CD4-positive, CD25-positive, alpha-beta regulatory T cell (primary cell): ENCODE results near the gene PGA5. TPM values are rescaled to one million over a fixed set of nuclear protein-coding genes. Genes with fewer than 3 reads are reported as not detected.

Experiments used
- ATAC-seq, 2 donors: fragments of 150-1000 bp; cut with Tn5 transposase; one replicate each; pipeline ENCODE4 v1.10.0; 2021; ENCODE audit warnings: low read depth in 2 of 2, moderate number of reproducible peaks in 2 of 2, moderate library complexity in 1 of 2
- DNase-seq, 3 donors: peaks; one replicate each; pipeline versions ENCODE4 v3.0.0 to v3.0.0-alpha.2; 2012 to 2022; ENCODE audit warnings: mixed read lengths in 1 of 3
- H3K27ac ChIP-seq: one replicate; pipeline ENCODE4 v1.7.0; 2013; ENCODE audit warnings: mild to moderate bottlenecking, low read length; ENCODE audit not compliant: insufficient read depth, poor library complexity, severe bottlenecking
- H3K27me3 ChIP-seq: one replicate; pipeline ENCODE4 v1.7.0; 2013; ENCODE audit warnings: low read length; ENCODE audit not compliant: control insufficient read depth, insufficient read depth
- H3K36me3 ChIP-seq: one replicate; pipeline ENCODE4 v1.7.0; 2013; ENCODE audit warnings: mild to moderate bottlenecking, low read length, moderate library complexity; ENCODE audit not compliant: control insufficient read depth, insufficient read depth
- H3K4me1 ChIP-seq: 2 replicates; pipeline ENCODE4 v1.7.0; 2013; ENCODE audit warnings: mild to moderate bottlenecking, low read length; ENCODE audit not compliant: insufficient read depth, control insufficient read depth, poor library complexity, severe bottlenecking
- H3K4me3 ChIP-seq: one replicate; pipeline ENCODE4 v1.7.0; 2013; ENCODE audit warnings: low read depth, mild to moderate bottlenecking, low read length, moderate library complexity
- H3K9me3 ChIP-seq, 2 experiments: 1 replicate in 1 of 2; 2 replicates in 1 of 2; pipeline ENCODE4 v1.7.0; 2013; ENCODE audit warnings: low read length in 2 of 2, mild to moderate bottlenecking in 1 of 2, moderate library complexity in 1 of 2; ENCODE audit not compliant: control insufficient read depth in 2 of 2
- H3K27ac Mint-ChIP-seq, 3 donors: one replicate each; pipeline ENCODE4 v1.8.0; 2020 to 2022; ENCODE audit warnings: mild to moderate bottlenecking in 3 of 3, mixed read lengths in 3 of 3, moderate library complexity in 2 of 3
- H3K27me3 Mint-ChIP-seq: one replicate; pipeline ENCODE4 v1.8.0; 2022; ENCODE audit warnings: mild to moderate bottlenecking, mixed read lengths
- H3K36me3 Mint-ChIP-seq: one replicate; pipeline ENCODE4 v1.8.0; 2020; ENCODE audit warnings: mixed read lengths
- H3K4me1 Mint-ChIP-seq, 4 donors: one replicate each; pipeline ENCODE4 v1.8.0; 2020 to 2022; ENCODE audit warnings: mixed read lengths in 4 of 4, mild to moderate bottlenecking in 1 of 4
- H3K4me3 Mint-ChIP-seq, 4 donors: one replicate each; pipeline ENCODE4 v1.8.0; 2020 to 2022; ENCODE audit warnings: mild to moderate bottlenecking in 4 of 4, mixed read lengths in 4 of 4, moderate library complexity in 3 of 4
- H3K9me3 Mint-ChIP-seq, 7 donors: one replicate each; pipeline ENCODE4 v1.8.0; 2020 to 2022; ENCODE audit warnings: mixed read lengths in 7 of 7, mild to moderate bottlenecking in 3 of 7, moderate library complexity in 2 of 7
- polyA plus RNA-seq, 4 donors: library from polyadenylated mRNA; unstranded; fragments of 300-500 nt; fragmentation: Illumina TruSeq; gene quantifications; one replicate each; pipeline ENCODE4 v1.2.3, GENCODE V29; 2021
- total RNA-seq: library from RNA; stranded (reverse); gene quantifications from one replicate; pipeline ENCODE4 v1.2.3, GENCODE V29; 2022

Gene PGA5
- total and polyA plus RNA-seq, 5 donors from 2014 or later = not detected

DNA sequence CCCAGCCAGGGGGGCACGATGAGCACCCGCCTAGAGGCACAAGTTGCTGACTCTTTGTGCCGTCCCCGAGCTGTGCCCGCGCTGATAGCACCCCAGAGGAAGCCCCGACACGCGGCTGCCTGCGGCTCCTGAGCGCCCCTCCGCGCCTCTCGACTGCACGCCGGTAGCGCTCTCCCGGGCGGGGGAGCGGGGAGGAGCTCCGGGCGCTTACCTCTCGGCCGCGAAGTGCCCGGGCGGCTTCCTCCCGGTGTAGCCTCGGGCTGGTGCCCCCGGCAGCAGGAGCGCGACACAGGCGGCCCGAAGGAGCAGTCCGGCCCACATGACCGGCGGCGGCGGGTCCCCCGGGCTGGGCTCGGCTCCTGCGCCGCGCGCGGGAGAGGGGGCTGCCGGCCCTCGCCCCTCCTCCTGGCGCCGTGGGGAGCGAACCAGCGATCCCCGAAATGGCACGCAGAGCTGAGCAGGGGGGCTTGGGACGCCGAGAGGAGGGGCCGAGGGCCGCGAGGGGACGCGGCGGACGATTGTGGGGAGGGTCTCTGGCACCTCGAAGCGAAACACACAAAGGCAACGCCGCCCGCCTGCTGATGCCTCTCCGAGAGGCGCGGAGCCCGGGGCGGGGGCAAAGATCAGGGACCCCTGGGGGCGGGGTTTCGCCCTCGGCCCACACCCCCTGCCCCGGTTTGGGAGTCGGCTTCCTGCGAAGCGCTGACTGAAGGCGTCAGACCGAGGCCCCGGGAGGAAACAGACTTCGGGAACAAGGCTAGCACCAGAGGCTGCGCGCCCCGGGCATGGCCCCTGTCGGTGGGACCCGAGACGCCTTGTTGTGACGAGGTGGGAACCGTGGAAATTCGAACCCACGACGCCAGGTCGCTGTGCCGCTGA, 54.0 kb downstream of the PGA5 start, which contains the start of gene VWCE:
TSS of gene VWCE (minus strand) at position 600 of the 879 bp plus-strand sequence. CDS start at position 321, 279 bp downstream.
- Histone ChIP-seq H3K36me3 (peaks cover 16% of the 10 kb centered on the region), H3K27ac (no peak within 1 kb of the TSS), H3K4me3 (no peak within 1 kb of the TSS), H3K27me3 (no peaks in the 10 kb centered on the region), H3K4me1 (peaks cover 23% of the 10 kb centered on the region), H3K9me3 (no peaks in the 10 kb centered on the region)
- Mint-ChIP-seq H3K27me3 (peaks cover 46% of the 10 kb centered on the region), H3K36me3 (peaks cover 18% of the 10 kb centered on the region), H3K4me3 (peak within 1 kb of the TSS; percentile 47 to 81 (median 65)), H3K4me1 (peaks cover 0 to 20% (median 12%) of the 10 kb centered on the region in 4 donors), H3K9me3 (peaks cover 0 to 1% (median 0%) of the 10 kb centered on the region in 7 donors), H3K27ac (no peak within 1 kb of the TSS)
- DNase-seq = peak; percentile 10 to 84 (median 54)
- peak; percentile 81 to 86 for ATAC-seq

DNA sequence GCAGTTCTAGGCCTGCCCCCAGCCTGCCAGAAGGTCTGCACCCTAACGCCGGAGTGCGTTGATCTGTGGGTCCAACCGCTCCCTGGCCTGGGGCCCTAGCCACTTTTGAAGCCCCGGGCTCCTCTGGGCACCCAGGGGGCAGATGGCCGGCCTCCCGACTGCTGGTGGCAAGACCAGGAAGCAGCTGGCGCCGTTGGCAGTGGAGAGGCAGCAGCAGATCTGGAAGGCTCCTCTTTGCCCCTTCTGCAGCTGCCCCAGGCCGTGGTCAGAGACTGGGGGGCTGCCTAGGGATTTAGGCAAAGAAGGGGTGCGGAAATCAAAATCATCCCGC, 54.6 kb downstream of the PGA5 start:
- DNase-seq = no peak
- Histone ChIP-seq H3K9me3 (no peaks in the 10 kb centered on the region), H3K36me3 (peaks cover 22% of the 10 kb centered on the region), H3K27ac (no peak overlapping the region), H3K4me1 (peaks cover 23% of the 10 kb centered on the region), H3K4me3 (no peak overlapping the region), H3K27me3 (no peaks in the 10 kb centered on the region)
- peaks cover 0 to 1% (median 0%) of the 10 kb centered on the region in 7 donors for H3K9me3 Mint-ChIP-seq
- peak overlapping the region in 1 of 4 donors; percentile 21 for H3K4me3 Mint-ChIP-seq
- H3K36me3 Mint-ChIP-seq = peaks cover 24% of the 10 kb centered on the region
- H3K27ac Mint-ChIP-seq = no peak overlapping the region
- H3K27me3 Mint-ChIP-seq = peaks cover 40% of the 10 kb centered on the region
- H3K4me1 Mint-ChIP-seq = peaks cover 0 to 20% (median 12%) of the 10 kb centered on the region in 4 donors
- no peak for ATAC-seq

DNA sequence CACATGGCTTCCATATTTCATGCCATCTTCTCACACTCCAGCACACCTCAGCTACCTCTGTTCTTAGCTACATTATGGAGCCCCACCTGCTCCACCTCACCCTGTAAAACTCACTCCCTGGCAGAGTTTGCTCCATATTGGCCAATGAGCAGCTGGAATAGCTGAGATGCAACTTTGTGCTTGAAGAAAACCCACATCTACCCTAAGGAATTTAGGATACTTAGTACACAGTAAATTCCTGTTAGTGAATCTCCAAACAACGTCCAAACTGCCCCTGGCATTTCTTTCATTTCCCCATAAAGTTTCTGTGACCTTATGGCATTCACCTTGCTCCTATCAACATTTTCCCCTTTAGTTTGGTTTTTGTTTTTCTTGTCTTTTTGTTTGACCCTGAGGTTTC, 56.4 kb downstream of the PGA5 start:
- H3K27ac ChIP-seq = no peak overlapping the region
- no peak for DNase-seq
- H3K4me3 ChIP-seq = no peak overlapping the region
- peaks cover 23% of the 10 kb centered on the region for H3K4me1 ChIP-seq
- Mint-ChIP-seq H3K27me3 (peaks cover 26% of the 10 kb centered on the region), H3K4me3 (peak overlapping the region in 3 of 4 donors; percentile 9 to 29 (median 23)), H3K36me3 (peaks cover 39% of the 10 kb centered on the region), H3K9me3 (peaks cover 0 to 1% (median 0%) of the 10 kb centered on the region in 7 donors), H3K27ac (peak overlapping the region in 2 of 3 donors; percentile 4 to 72), H3K4me1 (peaks cover 0 to 20% (median 12%) of the 10 kb centered on the region in 4 donors)
- no peaks in the 10 kb centered on the region for H3K27me3 ChIP-seq
- H3K9me3 ChIP-seq = no peaks in the 10 kb centered on the region
- peaks cover 39% of the 10 kb centered on the region for H3K36me3 ChIP-seq
- ATAC-seq = no peak

DNA sequence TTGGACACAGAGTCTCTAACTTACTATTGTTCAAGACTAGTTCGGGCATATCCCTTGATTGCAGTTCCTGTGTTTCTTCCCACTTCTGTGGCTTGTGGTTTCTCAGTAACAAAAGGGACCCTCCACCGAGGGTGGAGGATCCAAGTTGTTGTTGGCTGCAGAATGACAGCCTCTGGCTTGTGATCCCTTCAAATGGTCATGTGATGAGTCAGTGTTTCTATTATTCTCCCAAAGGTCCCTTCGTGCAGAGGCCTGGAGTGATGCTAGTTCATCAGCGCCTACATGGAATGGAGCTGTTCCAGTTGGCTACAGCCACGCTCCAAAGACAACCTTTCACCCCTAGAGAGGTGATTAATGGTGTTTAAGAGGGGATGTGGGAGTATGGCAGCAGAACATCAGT, 56.8 kb downstream of the PGA5 start:
- Mint-ChIP-seq H3K27ac (peak overlapping the region in 2 of 3 donors; percentile 4 to 72), H3K36me3 (peaks cover 41% of the 10 kb centered on the region), H3K4me1 (peaks cover 0 to 17% (median 12%) of the 10 kb centered on the region in 4 donors)

DNA sequence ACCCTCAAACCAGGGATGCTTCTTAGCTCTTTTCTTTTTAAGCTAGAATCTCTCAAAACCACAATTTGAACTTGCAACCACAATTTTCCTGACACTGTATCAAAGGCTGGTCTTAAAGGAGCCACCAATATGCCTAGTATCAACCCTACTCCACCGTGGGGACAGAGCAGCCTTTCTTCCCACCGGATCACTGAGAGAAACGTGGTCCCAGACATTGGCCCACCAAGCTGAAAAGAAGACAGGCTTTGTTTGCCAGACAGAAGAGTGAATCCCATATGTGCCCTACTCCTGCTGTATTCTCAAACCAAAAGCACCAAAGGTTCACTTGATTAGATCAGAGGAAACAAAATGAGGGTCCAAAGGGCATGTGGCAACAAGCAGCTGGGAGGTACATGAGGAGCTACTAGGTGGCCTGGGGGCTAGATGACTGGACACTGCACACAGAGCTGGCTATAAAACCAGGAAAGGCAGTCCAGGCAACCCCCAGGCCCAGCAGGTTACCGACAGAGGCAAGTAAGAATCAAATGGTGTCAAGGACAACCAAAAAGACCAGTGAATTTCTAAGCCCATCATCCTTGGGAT, 57.8 kb downstream of the PGA5 start:
- Histone ChIP-seq H3K9me3 (no peaks in the 10 kb centered on the region), H3K4me1 (peaks cover 19% of the 10 kb centered on the region), H3K27me3 (no peaks in the 10 kb centered on the region), H3K4me3 (no peak overlapping the region), H3K36me3 (peaks cover 54% of the 10 kb centered on the region), H3K27ac (no peak overlapping the region)
- DNase-seq (no peak), ATAC-seq (no peak)
- peaks cover 43% of the 10 kb centered on the region for H3K36me3 Mint-ChIP-seq
- H3K27ac Mint-ChIP-seq = peak overlapping the region in 1 of 3 donors; percentile 18
- H3K9me3 Mint-ChIP-seq = no peaks in the 10 kb centered on the region
- H3K4me1 Mint-ChIP-seq = peaks cover 0 to 12% (median 8%) of the 10 kb centered on the region in 4 donors
- no peak overlapping the region for H3K4me3 Mint-ChIP-seq
- H3K27me3 Mint-ChIP-seq = peaks cover 12% of the 10 kb centered on the region

More for the DNA sequence above, 56.8 kb downstream of the PGA5 start:
- Histone ChIP-seq H3K27ac (no peak overlapping the region), H3K9me3 (no peaks in the 10 kb centered on the region), H3K27me3 (no peaks in the 10 kb centered on the region), H3K36me3 (peaks cover 43% of the 10 kb centered on the region), H3K4me3 (no peak overlapping the region), H3K4me1 (peaks cover 23% of the 10 kb centered on the region)
- Mint-ChIP-seq H3K27me3 (peaks cover 22% of the 10 kb centered on the region), H3K9me3 (no peaks in the 10 kb centered on the region), H3K4me3 (peak overlapping the region in 2 of 4 donors; percentile 23 to 29)
- ATAC-seq (no peak), DNase-seq (no peak)

Other genes starting within 250 kb of the PGA5 start
- gene CD5, start 138.7 kb upstream of the PGA5 start, total RNA-seq = 390 TPM
- gene CD5, start 138.7 kb upstream of the PGA5 start, polyA plus RNA-seq = 100 to 1,000 TPM; 150 to 253 (median 213) TPM
- 2.8 TPM for gene VPS37C, start 79.7 kb upstream of the PGA5 start, total RNA-seq
- under 1 TPM; 0.30 to 0.68 (median 0.60) TPM for gene VPS37C, start 79.7 kb upstream of the PGA5 start, polyA plus RNA-seq
- not detected for gene PGA3, start 37.7 kb upstream of the PGA5 start, total RNA-seq
- not detected for gene PGA3, start 37.7 kb upstream of the PGA5 start, polyA plus RNA-seq
- not detected for gene PGA4, start 18.8 kb upstream of the PGA5 start, total RNA-seq
- not detected for gene PGA4, start 18.8 kb upstream of the PGA5 start, polyA plus RNA-seq
- gene VWCE, start 54.1 kb downstream of the PGA5 start, total RNA-seq = 0.94 TPM
- not detected for gene VWCE, start 54.1 kb downstream of the PGA5 start, polyA plus RNA-seq
- gene DDB1, start 91.9 kb downstream of the PGA5 start, total RNA-seq = 155 TPM
- 100 to 1,000 TPM; 117 to 158 (median 126) TPM for gene DDB1, start 91.9 kb downstream of the PGA5 start, polyA plus RNA-seq
- gene TKFC, start 92.1 kb downstream of the PGA5 start, total RNA-seq = 29.6 TPM
- 10 to 100 TPM; 29.2 to 33.2 (median 32.1) TPM for gene TKFC, start 92.1 kb downstream of the PGA5 start, polyA plus RNA-seq
- 29.5 TPM for gene CYB561A3, start 120.7 kb downstream of the PGA5 start, total RNA-seq
- 10 to 100 TPM; 54.7 to 70.2 (median 59.3) TPM for gene CYB561A3, start 120.7 kb downstream of the PGA5 start, polyA plus RNA-seq
- 48.6 TPM for gene TMEM138, start 121.2 kb downstream of the PGA5 start, total RNA-seq
- 10 to 100 TPM; 59.8 to 73.2 (median 62.0) TPM for gene TMEM138, start 121.2 kb downstream of the PGA5 start, polyA plus RNA-seq
- gene TMEM216, start 151.4 kb downstream of the PGA5 start, total RNA-seq = 10.3 TPM
- 10 to 100 TPM; 48.2 to 69.3 (median 59.0) TPM for gene TMEM216, start 151.4 kb downstream of the PGA5 start, polyA plus RNA-seq
- gene CPSF7, start 188.8 kb downstream of the PGA5 start, total RNA-seq = 111 TPM
- 10 to 100 TPM; 23.5 to 32.0 (median 25.4) TPM for gene CPSF7, start 188.8 kb downstream of the PGA5 start, polyA plus RNA-seq
- gene SDHAF2, start 188.9 kb downstream of the PGA5 start, total RNA-seq = 36.7 TPM
- 100 to 1,000 TPM in 2 of 4 donors, 10 to 100 TPM in 2; 92.9 to 127 (median 105) TPM for gene SDHAF2, start 188.9 kb downstream of the PGA5 start, polyA plus RNA-seq